ENCODE data around the gene MECP2.

DNA sequence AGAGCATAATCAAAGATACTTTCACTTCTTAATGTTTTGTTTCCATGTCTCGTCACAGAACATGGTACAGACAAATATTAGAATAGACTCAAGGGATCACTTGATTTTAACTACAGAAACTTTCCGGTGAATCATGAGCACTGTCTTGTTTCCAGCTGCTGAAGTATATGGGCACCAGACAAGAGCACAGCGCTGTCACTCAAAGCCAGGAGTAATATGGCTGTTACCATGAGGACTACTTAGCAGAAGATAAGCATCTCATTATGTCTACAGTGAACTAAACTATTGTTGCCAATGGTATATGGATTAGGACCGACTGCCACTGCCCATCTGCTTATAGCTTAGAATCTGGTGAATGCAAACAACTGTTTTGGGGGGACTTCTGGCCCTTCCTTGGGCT, 34.3 kb downstream of the MECP2 start:
- TF ChIP-seq, protein P1, sequence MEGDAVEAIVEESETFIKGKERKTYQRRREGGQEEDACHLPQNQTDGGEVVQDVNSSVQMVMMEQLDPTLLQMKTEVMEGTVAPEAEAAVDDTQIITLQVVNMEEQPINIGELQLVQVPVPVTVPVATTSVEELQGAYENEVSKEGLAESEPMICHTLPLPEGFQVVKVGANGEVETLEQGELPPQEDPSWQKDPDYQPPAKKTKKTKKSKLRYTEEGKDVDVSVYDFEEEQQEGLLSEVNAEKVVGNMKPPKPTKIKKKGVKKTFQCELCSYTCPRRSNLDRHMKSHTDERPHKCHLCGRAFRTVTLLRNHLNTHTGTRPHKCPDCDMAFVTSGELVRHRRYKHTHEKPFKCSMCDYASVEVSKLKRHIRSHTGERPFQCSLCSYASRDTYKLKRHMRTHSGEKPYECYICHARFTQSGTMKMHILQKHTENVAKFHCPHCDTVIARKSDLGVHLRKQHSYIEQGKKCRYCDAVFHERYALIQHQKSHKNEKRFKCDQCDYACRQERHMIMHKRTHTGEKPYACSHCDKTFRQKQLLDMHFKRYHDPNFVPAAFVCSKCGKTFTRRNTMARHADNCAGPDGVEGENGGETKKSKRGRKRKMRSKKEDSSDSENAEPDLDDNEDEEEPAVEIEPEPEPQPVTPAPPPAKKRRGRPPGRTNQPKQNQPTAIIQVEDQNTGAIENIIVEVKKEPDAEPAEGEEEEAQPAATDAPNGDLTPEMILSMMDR (conservative IDR thresholded peaks at IDR 0.05 in 1 of 2, IDR thresholded peaks at IDR 0.05 in 1 of 2; ENCODE audit: low read depth in 1 of 2, low read length in 2 of 2): no peak
- TF ChIP-seq EZH2 (IDR thresholded peaks at IDR 0.05; ENCODE audit: low read length, missing control alignments): no peak

All from fibroblast of lung (primary cell).